ENCODE data around the gene TERB1. TPM values are rescaled to one million over a fixed set of nuclear protein-coding genes. Genes with fewer than 3 reads are reported as not detected.

The TERB1 gene
- total RNA-seq, 4 donors from 2014 or later: 0.27 to 2.1 TPM; not detected in 2

DNA sequence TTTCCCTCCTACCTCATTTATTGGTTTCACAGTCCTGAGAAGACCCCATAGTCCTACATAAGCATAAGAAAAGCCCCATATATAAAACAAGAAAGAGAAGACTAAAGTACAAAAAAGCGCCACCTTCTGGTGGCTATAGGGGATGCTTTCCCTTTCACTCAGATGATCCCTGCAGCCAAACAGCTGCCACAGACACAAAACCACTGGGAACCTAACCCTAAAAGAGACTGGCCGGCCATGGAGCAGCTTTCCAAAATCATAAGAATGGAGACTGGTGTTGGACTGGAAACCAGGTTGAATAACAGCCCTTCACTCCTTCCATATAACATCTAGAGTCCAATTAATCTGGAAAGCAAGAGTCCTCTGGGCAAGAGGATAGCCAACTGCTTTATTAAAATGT, 61.4 kb downstream of the TERB1 start:
- intact Hi-C loops (cut with DNase I): no loop called here
- no peak for TF ChIP-seq POLR2A (IDR thresholded peaks at IDR 0.05)
- TF ChIP-seq, protein P1, sequence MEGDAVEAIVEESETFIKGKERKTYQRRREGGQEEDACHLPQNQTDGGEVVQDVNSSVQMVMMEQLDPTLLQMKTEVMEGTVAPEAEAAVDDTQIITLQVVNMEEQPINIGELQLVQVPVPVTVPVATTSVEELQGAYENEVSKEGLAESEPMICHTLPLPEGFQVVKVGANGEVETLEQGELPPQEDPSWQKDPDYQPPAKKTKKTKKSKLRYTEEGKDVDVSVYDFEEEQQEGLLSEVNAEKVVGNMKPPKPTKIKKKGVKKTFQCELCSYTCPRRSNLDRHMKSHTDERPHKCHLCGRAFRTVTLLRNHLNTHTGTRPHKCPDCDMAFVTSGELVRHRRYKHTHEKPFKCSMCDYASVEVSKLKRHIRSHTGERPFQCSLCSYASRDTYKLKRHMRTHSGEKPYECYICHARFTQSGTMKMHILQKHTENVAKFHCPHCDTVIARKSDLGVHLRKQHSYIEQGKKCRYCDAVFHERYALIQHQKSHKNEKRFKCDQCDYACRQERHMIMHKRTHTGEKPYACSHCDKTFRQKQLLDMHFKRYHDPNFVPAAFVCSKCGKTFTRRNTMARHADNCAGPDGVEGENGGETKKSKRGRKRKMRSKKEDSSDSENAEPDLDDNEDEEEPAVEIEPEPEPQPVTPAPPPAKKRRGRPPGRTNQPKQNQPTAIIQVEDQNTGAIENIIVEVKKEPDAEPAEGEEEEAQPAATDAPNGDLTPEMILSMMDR (IDR thresholded peaks at IDR 0.05): peak in 4 of 6 experiments; percentile 37 to 59 (median 44)
- no peaks in the 10 kb centered on the region for H3K27me3 ChIP-seq
- no peak overlapping the region for H3K4me3 ChIP-seq (replicated peaks in 1 of 3)
- H3K36me3 ChIP-seq: peaks cover 21% of the 10 kb centered on the region in 2 donors
- H3K9me3 ChIP-seq: no peaks in the 10 kb centered on the region
- no peak for DNase-seq
- 47 to 52% methylated on average over 2 of the region's 2 CpGs for WGBS, 2 donors
- peak overlapping the region; percentile 22 to 87 (median 77) for H3K27ac ChIP-seq
- H3K4me1 ChIP-seq: peaks cover 33 to 65% of the 10 kb centered on the region in 2 donors

DNA sequence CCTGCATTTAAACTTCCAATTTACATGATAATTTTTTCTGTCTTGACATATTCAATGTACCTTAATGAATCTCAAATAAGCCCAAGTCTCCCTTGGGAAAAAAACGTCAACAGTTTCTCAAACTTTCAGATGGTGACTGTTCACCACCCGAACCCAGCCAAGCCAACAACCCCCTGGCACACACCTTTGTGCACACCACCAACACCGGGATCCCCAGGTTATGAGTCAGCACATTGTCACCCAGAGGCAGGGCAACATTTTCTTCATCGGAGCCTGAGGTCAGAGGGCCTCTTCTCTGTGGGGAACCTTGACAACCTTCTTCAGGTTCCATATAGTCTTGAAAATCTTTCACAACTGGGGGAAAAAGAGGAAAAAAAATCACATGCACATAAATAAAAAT, 65.5 kb downstream of the TERB1 start:
- H3K4me1 ChIP-seq: peaks cover 11 to 30% of the 10 kb centered on the region in 2 donors
- no peak overlapping the region for H3K4me3 ChIP-seq (replicated peaks in 1 of 3)
- intact Hi-C loops (cut with DNase I): loop anchor here (10.0 kb wide), 1 partner anchor 129 kb away; no protein-coding TSS in a partner anchor
- no peak overlapping the region for H3K27ac ChIP-seq
- peaks cover 54 to 55% of the 10 kb centered on the region in 2 donors for H3K36me3 ChIP-seq
- TF ChIP-seq, protein P1 (IDR thresholded peaks at IDR 0.05): no peak
- TF ChIP-seq POLR2A (IDR thresholded peaks at IDR 0.05): no peak
- H3K27me3 ChIP-seq: no peaks in the 10 kb centered on the region
- WGBS, 2 donors: 87 to 98% methylated on average over 4 of the region's 4 CpGs
- DNase-seq: no peak
- H3K9me3 ChIP-seq: no peaks in the 10 kb centered on the region

DNA sequence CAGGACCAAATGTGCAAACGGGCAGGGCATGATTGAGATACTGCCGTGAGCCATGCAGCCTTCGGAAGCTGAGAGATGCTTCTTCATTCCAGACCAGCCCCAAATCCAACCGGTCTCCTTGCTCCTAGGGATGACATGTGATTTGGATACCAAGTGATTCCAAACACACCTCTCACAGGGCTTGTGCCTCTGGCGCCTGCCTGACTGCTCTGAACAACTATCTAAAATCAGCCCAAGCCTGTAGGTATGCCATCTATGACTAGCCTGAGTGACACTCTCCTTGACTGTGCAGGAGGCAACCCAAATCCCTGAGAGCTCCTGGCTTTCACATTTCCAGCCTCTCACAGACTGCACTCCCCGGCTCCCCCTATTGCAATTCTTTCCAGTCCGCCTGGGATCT, 70.3 kb downstream of the TERB1 start:
- no peaks in the 10 kb centered on the region for H3K27me3 ChIP-seq
- TF ChIP-seq, protein P1 (IDR thresholded peaks at IDR 0.05): no peak
- TF ChIP-seq POLR2A (IDR thresholded peaks at IDR 0.05): no peak
- peaks cover 17 to 27% of the 10 kb centered on the region in 2 donors for H3K4me1 ChIP-seq
- intact Hi-C loops (cut with DNase I): loop anchor here (10.0 kb wide), 1 partner anchor 134 kb away; no protein-coding TSS in a partner anchor
- no peak for DNase-seq
- H3K9me3 ChIP-seq: no peaks in the 10 kb centered on the region
- H3K27ac ChIP-seq: no peak overlapping the region
- peaks cover 57 to 59% of the 10 kb centered on the region in 2 donors for H3K36me3 ChIP-seq
- H3K4me3 ChIP-seq (replicated peaks in 1 of 3): no peak overlapping the region
- 96 to 97% methylated on average over 6 to 7 of the region's 7 CpGs for whole genome bisulfite sequencing, 2 donors

DNA sequence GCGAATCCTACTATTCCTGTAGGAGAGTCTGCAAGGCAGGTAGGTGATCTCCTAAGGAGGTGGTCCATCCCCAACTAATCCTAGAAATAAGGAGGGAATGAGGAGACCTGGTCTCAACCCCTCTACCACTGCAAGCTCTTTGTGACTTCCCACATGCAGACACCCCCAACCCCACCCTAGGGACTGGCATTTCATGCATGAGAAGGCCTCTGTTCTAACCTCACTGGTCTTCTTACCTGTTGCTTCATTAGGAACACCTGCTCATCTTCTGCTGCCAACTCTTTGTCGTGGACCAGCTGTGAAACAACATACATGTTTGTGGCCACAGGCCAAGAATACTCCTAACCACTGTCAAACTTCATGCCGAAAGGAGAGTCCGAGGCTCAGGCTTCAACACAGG, 72.6 kb downstream of the TERB1 start:
- Histone ChIP-seq H3K27ac (peak overlapping the region in 1 of 3 donors; percentile 32), H3K27me3 (no peaks in the 10 kb centered on the region), H3K4me3 (replicated peaks in 1 of 3) (no peak overlapping the region), H3K4me1 (peaks cover 25 to 40% of the 10 kb centered on the region in 2 donors), H3K36me3 (peaks cover 48 to 54% of the 10 kb centered on the region in 2 donors), H3K9me3 (no peaks in the 10 kb centered on the region)
- 76 to 82% methylated on average over 4 of the region's 4 CpGs for WGBS, 2 donors
- TF ChIP-seq POLR2A (IDR thresholded peaks at IDR 0.05): no peak
- TF ChIP-seq, protein P1 (IDR thresholded peaks at IDR 0.05): no peak
- intact Hi-C loops (cut with DNase I): no loop called here
- DNase-seq: no peak

DNA sequence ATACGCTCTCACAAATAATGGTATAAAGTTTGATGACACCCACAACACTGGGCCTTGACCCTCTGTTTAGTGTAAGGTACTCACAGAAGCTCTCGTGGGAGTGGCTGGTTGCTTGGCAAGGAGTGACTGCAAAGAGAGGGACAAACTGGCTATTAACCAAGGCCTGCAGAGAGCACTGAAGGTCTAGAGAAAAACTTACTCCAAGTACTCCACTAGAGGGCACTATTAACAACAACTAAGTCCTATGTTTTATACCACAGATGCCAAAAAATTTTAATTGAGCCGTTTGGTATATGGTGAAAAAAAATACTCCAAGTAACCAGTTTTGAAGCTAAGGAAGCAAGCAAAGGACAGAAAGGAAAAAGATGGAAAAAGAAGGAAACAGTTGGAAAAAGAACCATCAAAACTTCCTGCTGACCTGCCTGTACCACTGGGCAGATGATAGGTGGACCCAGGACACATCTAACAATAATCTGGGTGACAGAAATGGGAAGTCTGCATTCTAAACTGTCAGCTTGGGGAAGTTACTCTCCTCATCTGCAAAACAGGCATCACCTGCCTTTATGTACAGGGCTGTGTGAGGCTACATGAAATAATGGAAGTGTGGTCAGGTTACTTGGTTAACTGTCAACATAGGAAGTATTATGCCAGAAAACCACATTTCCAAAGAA, 73.1 kb downstream of the TERB1 start:
- Histone ChIP-seq H3K27me3 (no peaks in the 10 kb centered on the region), H3K36me3 (peaks cover 49 to 54% of the 10 kb centered on the region in 2 donors), H3K4me3 (replicated peaks in 1 of 3) (no peak overlapping the region), H3K9me3 (no peaks in the 10 kb centered on the region), H3K4me1 (peaks cover 25 to 40% of the 10 kb centered on the region in 2 donors), H3K27ac (peak overlapping the region in 1 of 3 donors; percentile 58)
- intact Hi-C loops (cut with DNase I): no loop called here
- 30 to 34% methylated on average over 3 of the region's 3 CpGs for WGBS, 2 donors
- peak; percentile 66 to 68 for DNase-seq
- TF ChIP-seq, protein P1 (IDR thresholded peaks at IDR 0.05): peak in 5 of 6 experiments; percentile 45 to 80 (median 67)
- TF ChIP-seq POLR2A (IDR thresholded peaks at IDR 0.05): no peak

Data from thyroid gland (tissue), 4 donors.